Uterus (tissue), 2 donors: ENCODE data around the gene KIN.

ENCODE experiments used
- CTCF ChIP-seq, 4 experiments: fragments of 200-600 bp in 2 of 4; fragments of 450-650 bp in 2 of 4; sonication (generic) in 2 of 4; IDR thresholded peaks; one replicate each; pipeline ENCODE4 v1.5.1; 2016 to 2019; ENCODE audit warnings: antibody characterized with exemption in 4 of 4, mild to moderate bottlenecking in 2 of 4, moderate library complexity in 1 of 4
- POLR2A ChIP-seq, 2 donors: fragments of 450-650 bp; IDR thresholded peaks; one replicate each; pipeline ENCODE4 v1.6.1; 2016; ENCODE audit warnings: antibody characterized with exemption in 2 of 2, mild to moderate bottlenecking in 1 of 2, moderate library complexity in 1 of 2

GRCh38 chr10:7802606-7803005, 14.8 kb upstream of the KIN start:
- TF ChIP-seq CTCF (IDR thresholded peaks at IDR 0.05) (no peak), POLR2A (IDR thresholded peaks at IDR 0.05) (no peak)
